ENCODE measurements around the gene EIF4A2.

EIF4A2 gene

GRCh38 chr3:186783058-186783730 is at the start of gene EIF4A2:
TSS of gene EIF4A2 (plus strand) at chr3:186783577. CDS start at chr3:186783611, 34 bp downstream.
- Histone ChIP-seq H3K36me3 (ENCODE audit: insufficient read depth, low read length) (peaks cover 48% of the 10 kb centered on the region), H3K27ac (ENCODE audit: low read length) (peak within 1 kb of the TSS; percentile 100), H3K9me3 (ENCODE audit: insufficient read depth, low read length, severe bottlenecking) (no peaks in the 10 kb centered on the region), H2AFZ (ENCODE audit: low read depth, low read length) (peak within 1 kb of the TSS; percentile 94), H3K27me3 (ENCODE audit: insufficient read depth, low read length, poor library complexity) (no peaks in the 10 kb centered on the region), H3K4me3 (ENCODE audit: low read depth in 1 of 2, low read length in 2 of 2) (peak within 1 kb of the TSS; percentile 57 to 78), H3K9ac (ENCODE audit: low read depth, low read length) (peak within 1 kb of the TSS; percentile 97), H3K4me1 (ENCODE audit: insufficient read depth, low read length) (peaks cover 42% of the 10 kb centered on the region), H4K20me1 (ENCODE audit: insufficient read depth, low read length) (peaks cover 47% of the 10 kb centered on the region), H3K4me2 (ENCODE audit: insufficient read depth, low read length) (peak within 1 kb of the TSS; percentile 78), H3K79me2 (ENCODE audit: insufficient read depth, low read length) (peaks cover 54% of the 10 kb centered on the region)
- DNase-seq (peak; percentile 87), ATAC-seq (ENCODE audit: insufficient read depth, low read depth) (peak; percentile 69)
- TF ChIP-seq, protein P1, sequence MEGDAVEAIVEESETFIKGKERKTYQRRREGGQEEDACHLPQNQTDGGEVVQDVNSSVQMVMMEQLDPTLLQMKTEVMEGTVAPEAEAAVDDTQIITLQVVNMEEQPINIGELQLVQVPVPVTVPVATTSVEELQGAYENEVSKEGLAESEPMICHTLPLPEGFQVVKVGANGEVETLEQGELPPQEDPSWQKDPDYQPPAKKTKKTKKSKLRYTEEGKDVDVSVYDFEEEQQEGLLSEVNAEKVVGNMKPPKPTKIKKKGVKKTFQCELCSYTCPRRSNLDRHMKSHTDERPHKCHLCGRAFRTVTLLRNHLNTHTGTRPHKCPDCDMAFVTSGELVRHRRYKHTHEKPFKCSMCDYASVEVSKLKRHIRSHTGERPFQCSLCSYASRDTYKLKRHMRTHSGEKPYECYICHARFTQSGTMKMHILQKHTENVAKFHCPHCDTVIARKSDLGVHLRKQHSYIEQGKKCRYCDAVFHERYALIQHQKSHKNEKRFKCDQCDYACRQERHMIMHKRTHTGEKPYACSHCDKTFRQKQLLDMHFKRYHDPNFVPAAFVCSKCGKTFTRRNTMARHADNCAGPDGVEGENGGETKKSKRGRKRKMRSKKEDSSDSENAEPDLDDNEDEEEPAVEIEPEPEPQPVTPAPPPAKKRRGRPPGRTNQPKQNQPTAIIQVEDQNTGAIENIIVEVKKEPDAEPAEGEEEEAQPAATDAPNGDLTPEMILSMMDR (IDR thresholded peaks at IDR 0.05; ENCODE audit: borderline replicate concordance, extremely low read depth, low read length, poor library complexity, severe bottlenecking), result peak; percentile 3
- TF ChIP-seq EZH2 (IDR thresholded peaks at IDR 0.05; ENCODE audit: borderline replicate concordance, low read depth, low read length, severe bottlenecking), result no peak

- DNase-seq (no peak), ATAC-seq (ENCODE audit: insufficient read depth, low read depth) (no peak)
- no peaks in the 10 kb centered on the region for H3K4me1 ChIP-seq (ENCODE audit: insufficient read depth, low read length)
- H3K36me3 ChIP-seq (ENCODE audit: insufficient read depth, low read length), result no peaks in the 10 kb centered on the region
- no peaks in the 10 kb centered on the region for H3K79me2 ChIP-seq (ENCODE audit: insufficient read depth, low read length)
- TF ChIP-seq EZH2 (IDR thresholded peaks at IDR 0.05; ENCODE audit: borderline replicate concordance, low read depth, low read length, severe bottlenecking), result no peak
- TF ChIP-seq, protein P1 (IDR thresholded peaks at IDR 0.05; ENCODE audit: borderline replicate concordance, extremely low read depth, low read length, poor library complexity, severe bottlenecking), result no peak
- no peak overlapping the region for H3K4me3 ChIP-seq (ENCODE audit: low read depth in 1 of 2, low read length in 2 of 2)
- peaks cover 5% of the 10 kb centered on the region for H3K27me3 ChIP-seq (ENCODE audit: insufficient read depth, low read length, poor library complexity)
- H4K20me1 ChIP-seq (ENCODE audit: insufficient read depth, low read length), result no peaks in the 10 kb centered on the region
- H3K9me3 ChIP-seq (ENCODE audit: insufficient read depth, low read length, severe bottlenecking), result no peaks in the 10 kb centered on the region
- no peak overlapping the region for H3K9ac ChIP-seq (ENCODE audit: low read depth, low read length)
- H2AFZ ChIP-seq (ENCODE audit: low read depth, low read length), result no peak overlapping the region
- H3K4me2 ChIP-seq (ENCODE audit: insufficient read depth, low read length), result no peak overlapping the region
- no peak overlapping the region for H3K27ac ChIP-seq (ENCODE audit: low read length)
Observed at GRCh38 chr3:186742618-186743380, 40.6 kb upstream of the EIF4A2 start.

- Histone ChIP-seq H3K9me3 (ENCODE audit: insufficient read depth, low read length, severe bottlenecking) (no peaks in the 10 kb centered on the region), H3K27me3 (ENCODE audit: insufficient read depth, low read length, poor library complexity) (peaks cover 5% of the 10 kb centered on the region), H2AFZ (ENCODE audit: low read depth, low read length) (no peak overlapping the region), H3K4me3 (ENCODE audit: low read depth in 1 of 2, low read length in 2 of 2) (no peak overlapping the region), H3K27ac (ENCODE audit: low read length) (no peak overlapping the region), H3K79me2 (ENCODE audit: insufficient read depth, low read length) (no peaks in the 10 kb centered on the region), H3K9ac (ENCODE audit: low read depth, low read length) (no peak overlapping the region), H3K4me2 (ENCODE audit: insufficient read depth, low read length) (no peak overlapping the region), H3K4me1 (ENCODE audit: insufficient read depth, low read length) (no peaks in the 10 kb centered on the region), H3K36me3 (ENCODE audit: insufficient read depth, low read length) (no peaks in the 10 kb centered on the region), H4K20me1 (ENCODE audit: insufficient read depth, low read length) (no peaks in the 10 kb centered on the region)
- DNase-seq (no peak), ATAC-seq (ENCODE audit: insufficient read depth, low read depth) (no peak)
- TF ChIP-seq EZH2 (IDR thresholded peaks at IDR 0.05; ENCODE audit: borderline replicate concordance, low read depth, low read length, severe bottlenecking), result no peak
- TF ChIP-seq, protein P1 (IDR thresholded peaks at IDR 0.05; ENCODE audit: borderline replicate concordance, extremely low read depth, low read length, poor library complexity, severe bottlenecking), result no peak
Observed at GRCh38 chr3:186743666-186744065, 39.7 kb upstream of the EIF4A2 start.
